NCI-H510A treated with DMSO at 0.1 percent for 48 hours (cell line): Measurements from ENCODE around the gene OMP.
"Not testable (repeated sequence)": the region's sequence is repeated elsewhere in the genome, so short reads cannot be mapped to it uniquely, and the experiment has no call there.

ENCODE experiments used
- DNase-seq: peaks from one replicate; lab custom pipeline; 2025; lab: John Stamatoyannopoulos, UW

Gene OMP, protein sequence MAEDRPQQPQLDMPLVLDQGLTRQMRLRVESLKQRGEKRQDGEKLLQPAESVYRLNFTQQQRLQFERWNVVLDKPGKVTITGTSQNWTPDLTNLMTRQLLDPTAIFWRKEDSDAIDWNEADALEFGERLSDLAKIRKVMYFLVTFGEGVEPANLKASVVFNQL

DNA sequence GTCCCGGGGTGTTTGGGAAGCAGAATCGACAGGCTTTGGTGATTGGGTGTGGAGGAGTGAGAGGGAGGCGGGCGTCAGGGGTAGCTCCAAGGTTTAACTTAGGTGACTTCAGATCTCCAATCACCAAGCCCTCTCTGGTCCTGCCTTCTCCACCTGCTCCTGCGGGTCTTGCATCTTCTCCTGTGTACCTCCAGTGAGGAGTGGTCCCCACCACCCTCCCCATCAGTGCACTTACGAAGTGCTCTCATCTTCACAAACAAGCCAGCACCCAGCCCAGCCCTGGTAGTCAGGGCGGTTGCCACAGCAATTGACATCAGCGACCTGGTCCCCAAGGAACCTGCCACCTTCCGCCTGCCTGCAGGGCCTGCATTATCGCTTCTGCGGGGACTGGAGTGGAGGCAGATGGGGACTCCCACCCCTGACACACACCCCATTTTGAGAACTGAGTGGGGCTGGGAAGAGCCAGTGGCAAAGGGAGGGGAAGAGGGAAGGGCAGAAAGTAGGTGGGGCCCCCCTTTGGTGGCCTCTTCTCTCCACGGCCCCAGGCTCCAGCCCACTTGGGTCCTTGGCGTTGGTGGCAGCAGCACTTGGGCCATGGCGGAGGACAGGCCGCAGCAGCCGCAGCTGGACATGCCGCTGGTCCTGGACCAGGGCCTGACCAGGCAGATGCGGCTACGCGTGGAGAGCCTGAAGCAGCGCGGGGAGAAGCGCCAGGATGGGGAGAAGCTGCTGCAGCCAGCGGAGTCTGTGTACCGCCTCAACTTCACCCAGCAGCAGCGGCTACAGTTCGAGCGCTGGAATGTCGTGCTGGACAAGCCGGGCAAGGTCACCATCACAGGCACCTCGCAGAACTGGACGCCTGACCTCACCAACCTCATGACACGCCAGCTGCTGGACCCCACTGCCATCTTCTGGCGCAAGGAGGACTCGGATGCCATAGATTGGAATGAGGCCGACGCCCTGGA lies at the start of gene OMP:
Gene OMP (plus strand): TSS at position 595 of the 965 bp plus-strand sequence. CDS start 0 bp downstream, at position 595.
- no peak for DNase-seq

DNA sequence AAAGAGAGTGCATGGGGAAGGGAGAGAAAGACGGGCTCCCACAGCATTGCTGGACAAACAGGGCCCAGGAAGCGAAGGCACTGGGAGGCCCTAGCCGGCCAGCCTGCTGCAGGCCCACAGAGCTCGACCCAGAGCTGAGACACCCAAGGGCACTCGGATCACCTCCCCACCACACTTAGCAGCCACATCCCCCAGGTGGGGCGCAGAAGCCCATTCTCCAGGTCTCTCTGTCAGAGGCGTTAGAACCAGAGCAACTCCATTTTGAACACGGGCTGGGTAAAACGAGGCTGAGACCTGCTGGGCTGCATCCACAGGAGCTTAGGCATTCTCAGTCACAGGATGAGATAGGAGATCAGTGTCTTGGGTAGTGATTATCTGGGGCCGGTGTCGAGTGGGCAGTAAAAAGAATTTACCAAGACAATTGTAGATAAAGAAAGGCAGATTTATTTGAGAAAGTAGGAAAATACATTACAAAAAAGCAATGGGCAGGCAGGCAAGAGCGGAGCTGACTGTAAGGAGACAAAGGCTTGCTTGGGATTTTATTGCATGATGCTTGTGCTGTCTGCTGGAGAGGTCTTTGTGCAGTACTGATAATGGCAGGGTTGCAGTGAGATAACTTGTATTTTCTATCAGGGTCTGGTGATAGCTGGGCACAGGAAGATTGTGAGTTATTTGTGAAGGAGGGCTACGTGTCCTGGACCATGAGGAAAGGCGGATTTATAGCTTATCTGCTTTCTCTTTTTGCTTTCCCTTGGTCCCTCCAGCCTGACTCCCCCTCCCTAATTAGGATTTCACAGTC lies 49.2 kb upstream of the OMP start:
- DNase-seq, result no peak

DNA sequence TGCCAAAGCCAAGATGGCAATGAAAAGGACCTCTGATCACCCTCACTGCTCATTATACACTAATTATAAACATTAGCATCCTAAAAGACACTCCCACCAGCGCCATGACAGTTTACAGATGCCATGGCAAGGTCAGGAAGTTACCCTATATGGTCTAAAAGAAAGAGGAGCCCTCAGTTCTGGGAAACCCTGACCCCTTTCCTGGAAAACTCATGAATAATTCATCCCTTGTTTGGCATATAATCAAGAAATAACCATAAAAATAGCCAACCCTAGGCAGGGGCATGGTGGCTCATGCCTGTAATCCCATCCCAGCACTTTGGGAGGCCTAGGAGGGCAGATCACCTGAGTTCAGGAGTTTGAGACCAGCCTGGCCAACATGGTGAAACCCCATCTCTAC lies 48.6 kb upstream of the OMP start:
- DNase-seq, result no peak

DNA sequence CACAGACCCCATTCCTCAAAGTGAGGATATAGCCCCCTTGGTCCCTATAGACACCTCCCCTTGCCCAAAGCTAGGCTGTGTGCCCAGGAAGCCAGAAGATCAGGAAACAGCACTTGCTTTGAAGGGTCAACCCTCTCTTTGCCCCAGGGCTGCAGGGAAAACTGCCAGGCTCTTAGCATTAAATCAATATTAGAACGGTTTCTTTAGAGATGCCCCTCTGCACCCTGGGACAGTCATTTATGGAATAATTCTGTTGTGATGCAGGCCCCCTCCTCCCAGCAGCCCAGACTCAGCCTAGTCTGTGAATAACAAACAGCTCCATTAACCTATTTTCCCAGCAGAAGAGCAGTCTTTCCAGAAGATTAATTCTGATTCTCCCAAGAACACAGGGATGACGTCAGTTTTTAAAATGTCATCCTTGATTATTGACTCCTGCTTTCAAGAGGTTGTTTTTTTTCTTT lies 47.5 kb upstream of the OMP start:
- DNase-seq, result no peak

DNA sequence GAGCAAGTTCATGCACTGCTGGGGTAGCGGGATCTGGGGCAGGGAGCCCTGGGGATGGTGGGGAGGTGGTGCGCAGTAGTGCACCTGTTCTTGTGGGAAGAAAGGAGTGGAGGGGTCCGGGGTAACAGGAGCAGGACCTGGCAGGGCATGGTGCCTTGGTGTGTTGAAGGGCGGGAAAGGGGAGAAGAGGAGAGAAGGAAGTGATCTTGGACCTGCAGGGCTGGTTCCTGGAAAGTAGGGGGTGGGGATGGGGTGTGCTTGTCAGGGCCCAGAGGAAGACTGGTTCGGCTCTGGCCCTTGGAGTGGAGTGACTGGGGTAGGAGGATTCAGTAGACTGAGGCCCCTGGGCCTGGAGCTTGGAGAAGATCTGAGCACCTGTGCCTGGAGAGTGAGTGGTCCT lies 46.7 kb upstream of the OMP start:
- no peak for DNase-seq

DNA sequence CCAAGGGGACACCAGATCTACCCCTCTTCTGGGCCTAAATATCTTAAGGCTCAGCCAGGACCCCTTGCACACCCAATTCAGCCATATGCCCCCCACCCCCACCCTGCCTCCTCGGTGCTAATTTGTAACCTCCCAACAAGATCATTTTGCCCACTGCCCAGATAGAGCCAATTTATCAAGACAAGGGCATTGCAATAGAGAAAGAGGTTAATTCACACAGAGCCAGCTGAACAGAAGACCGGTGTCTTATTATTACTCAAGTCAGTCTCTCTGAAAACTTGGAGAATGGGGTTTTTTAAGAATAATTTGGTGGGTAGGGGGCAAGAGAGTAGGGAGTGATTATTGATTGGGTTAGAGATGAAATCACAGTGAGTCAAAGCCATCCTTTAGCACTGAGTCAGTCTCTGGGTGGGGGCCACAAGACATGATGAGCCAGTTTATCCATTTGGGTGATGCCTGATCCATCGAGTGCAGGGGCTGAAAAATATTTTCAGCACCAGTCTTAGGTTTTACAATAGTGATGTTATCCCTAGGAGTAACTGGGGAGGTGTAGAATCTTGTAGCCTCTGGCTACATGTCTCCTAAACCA lies 45.7 kb upstream of the OMP start:
- no peak for DNase-seq

DNA sequence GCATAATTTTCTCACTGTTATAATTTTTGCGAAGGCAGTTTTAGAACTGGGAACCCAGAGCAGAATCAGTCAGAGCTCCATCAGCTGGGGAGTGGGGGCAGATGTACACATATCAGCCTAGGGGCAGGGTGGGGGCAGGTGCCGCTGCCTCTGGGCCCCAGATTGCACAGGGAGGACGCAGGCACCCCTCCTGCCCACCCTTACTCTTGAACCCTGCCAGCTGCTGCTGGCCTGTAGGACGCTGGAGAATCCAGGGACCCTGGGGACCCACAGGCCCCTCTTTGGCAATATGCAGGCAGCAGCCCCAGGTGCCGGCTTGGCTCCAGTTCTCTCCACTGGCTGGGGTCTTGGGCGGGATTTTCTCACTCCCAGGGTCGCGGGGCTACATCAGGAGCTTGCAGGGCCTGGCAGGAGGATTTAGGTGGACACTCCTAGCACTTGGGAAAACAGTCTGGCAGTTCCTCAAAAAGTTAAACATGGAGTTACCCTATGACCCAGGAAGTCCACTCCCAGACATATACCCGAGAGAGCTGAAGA lies 44.6 kb upstream of the OMP start:
- no peak for DNase-seq

DNA sequence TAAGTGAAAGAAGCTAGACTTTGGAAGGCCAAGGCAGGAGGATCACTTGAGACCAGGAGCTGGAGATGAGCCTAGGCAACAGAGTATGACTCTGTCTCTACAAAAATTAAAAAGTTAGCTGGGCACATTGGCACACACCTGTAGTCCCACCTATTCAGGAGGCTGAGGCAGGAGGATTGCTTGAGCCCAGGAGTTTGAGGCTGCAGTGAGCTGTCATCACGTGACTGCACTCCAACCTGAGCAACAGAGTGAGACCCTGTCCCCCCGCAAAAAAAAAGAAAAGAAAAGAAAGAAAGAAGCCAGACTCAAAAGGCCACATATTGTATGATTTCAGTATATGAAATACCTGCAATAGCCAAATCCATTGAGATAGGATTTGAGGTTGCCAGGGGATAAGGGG lies 43.7 kb upstream of the OMP start:
- no peak for DNase-seq

DNA sequence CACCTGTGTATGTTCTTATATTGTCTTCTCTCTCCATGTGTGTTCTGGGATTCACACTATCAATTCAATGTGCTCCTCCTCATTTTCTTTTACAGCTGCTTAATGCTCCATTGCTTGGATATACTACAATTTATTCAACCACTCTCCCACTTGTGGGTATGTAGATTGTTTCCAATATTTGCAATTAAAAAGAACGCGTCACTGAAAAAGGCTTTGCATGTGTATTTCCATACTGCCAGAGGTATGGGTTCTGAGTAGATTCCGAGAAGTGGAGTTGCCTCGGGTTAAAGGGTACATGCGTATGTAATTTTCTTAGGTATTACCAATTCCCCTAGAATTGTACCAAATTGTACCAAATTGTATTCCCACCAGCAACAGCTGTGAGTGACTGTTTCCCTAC lies 42.8 kb upstream of the OMP start:
- no peak for DNase-seq

DNA sequence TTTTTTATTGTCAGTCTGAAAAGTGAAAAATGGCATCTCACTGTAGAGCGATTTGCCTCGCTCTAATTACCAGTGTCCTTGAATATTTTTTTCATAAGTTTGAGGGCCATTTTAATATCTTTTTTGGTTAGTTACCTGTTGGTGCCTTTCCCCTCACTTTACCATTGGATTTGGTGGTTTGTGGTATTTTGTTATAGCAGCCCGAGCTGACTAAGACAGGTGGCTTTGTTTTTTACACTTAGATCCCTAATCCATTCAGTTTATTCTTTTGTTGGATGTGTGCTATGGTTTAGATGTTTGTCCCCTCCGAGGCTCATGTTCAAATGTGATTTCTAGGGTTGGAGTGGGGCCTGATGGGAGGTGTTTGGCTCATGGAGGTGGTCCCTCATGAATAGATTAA lies 42.4 kb upstream of the OMP start:
- DNase-seq, result no peak

DNA sequence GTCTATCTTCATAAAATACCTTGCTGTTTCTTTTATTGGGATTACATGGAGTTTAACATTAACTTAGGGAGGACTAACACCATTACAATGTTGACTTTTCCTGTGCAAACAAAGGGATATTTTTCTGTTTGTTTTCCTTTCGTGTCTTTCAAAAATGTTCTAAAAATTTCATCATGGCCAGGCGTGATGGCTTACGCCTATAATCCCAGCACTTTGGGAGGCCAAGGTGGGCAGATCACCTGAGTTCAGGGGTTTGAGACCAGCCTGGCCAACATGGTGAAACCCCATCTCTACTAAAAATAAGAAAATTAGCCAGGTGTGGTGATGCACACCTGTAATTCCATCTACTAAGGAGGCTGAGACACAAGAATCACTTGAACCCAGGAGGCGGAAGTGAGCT lies 41.4 kb upstream of the OMP start:
- DNase-seq, result not testable (repeated sequence)

DNA sequence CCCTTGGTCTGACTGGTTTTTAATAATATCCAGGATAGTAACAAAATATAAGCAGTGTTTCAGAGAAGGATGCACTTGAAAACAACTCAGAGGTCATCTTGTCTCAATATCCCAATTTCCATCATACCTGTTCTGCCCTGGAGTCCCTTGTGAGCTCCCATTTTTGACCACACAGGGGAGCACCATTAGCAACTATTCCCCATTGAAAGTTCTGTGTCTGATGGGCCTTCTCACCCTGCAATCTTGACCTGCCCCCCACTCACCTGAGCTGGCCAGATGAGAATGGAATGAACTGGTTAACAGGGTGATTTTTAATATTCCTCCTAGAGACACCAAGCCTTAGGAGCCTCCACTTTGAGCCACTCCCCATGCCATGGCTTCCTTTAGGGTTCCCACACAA lies 39.7 kb upstream of the OMP start:
- no peak for DNase-seq

DNA sequence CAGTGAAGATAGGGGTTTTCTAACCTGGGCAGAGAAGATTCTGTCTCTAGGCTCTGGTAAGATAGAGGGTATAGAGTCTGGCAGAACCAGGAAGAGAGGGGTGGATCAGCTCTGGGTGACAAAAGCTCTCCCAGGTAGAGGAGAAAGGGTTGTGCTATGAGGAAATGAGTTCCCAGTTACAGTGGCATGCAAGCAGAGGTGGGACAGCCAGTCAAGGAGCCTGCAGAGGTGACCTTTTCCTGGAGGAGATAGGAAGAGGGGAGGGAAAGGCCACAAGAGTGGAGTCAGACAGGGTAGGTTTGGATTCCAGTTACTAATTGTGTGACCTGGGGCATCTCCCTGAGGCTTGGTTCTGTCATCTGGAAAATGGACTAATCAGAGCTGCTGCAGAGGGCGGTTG lies 39.2 kb upstream of the OMP start:
- DNase-seq, result no peak

DNA sequence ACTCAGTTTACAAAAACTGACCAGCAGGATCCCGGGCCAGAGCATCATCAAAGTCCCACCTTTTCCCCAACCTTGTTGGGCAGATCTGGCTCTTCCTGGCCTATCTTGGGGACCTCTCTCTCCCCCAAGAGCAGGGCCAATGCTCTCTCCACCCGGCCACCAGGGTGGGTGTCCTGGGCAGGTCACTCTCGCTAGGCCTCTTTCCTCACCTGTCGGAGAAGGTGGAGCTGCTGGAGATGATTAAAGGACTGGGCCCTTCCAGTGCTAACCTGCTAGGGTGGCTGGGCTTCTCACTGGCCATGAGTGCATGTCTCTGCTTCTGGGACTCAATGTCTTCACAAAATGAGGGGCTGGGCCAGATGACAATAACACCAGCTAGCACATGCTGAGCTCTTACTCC lies 38.8 kb upstream of the OMP start:
- DNase-seq, result no peak

DNA sequence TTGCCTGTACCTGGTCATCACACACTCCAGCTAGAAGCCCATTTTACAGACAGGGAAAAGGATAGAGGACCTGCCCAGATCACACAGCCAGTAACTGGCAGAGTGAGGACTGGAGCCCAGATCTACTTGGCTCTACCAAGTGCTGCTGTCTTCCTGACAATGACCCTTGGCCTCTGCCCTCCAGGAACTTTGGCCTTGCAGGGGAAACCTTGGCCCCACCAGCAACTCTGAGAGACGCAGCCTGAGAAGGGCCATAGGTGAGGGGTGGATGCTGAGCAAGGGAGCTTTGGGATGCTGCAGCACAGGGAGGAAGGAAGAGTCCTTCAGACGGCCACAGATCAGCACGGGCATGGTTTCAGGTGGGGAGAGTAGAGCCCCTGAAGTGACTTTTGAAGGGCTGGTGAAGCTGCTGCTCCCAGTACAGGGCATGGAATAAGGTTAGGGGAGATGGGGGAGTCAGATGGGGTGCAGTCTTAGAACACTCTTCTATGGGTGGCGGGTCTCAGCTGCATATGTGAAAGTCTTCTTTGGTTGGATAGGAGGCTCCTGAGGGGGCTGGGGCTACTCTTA lies 37.9 kb upstream of the OMP start:
- DNase-seq, result no peak

DNA sequence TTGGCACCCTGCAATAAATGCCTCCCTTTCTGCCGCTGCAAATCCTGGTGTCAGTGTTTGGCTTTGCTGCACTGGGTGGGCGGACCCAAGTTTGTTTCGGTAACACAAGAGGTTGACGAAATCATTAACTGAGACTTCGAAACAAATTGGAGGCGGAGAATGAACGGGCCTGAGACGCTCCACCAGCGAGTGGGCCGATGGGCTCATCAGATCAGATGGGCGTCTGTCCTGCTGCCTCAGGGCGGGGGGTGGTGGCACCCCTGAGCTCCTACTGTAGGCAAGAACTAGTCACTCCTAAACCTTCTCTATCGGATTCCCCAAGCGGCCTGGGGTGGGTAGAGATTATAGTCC lies 36.8 kb upstream of the OMP start:
- DNase-seq, result peak; percentile 43

DNA sequence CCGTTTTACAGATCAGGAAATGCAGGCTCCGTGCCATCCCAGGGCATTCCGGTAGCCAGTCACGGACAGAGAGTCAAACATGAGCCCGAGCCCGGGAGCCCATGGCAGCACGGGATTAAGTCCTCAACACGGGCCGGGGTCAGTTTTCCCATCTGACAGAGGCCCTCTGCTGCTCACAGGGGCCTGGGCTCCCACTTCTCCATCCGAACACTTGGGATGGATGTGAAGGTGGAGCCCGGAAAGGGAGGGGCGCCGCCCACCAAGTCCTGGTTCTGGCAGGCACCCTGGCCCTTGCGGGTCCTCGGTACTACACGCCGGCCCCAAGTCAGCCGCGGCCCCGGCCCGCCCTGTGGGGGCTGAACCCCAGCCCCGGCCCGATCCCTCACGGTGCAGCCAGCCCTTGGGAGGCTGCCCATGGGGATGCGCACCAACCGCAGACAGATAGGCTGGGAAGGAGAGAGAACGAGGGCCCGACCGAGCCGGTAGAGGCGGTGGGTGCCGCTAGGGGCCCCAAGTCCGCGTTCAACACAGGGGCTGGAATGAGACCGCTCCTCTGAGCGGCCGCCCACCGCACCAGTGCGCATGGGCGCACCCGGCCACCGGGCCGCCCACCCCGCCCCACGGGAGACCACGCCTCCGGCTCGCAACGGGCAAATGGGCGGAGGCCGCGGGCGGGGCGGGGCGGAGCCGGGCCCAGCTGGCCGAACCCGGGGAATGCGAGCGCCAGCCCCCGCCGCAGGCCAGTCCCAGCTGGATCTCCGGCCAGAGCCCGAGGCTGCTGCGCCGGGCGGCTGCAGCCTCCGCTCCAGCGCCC lies 36.2 kb upstream of the OMP start, which contains the start of gene CAPN5:
Gene CAPN5 (plus strand): TSS at position 743 of the 814 bp plus-strand sequence. CDS start 17,916 bp downstream, outside the sequence.
- peak; percentile 81 for DNase-seq

DNA sequence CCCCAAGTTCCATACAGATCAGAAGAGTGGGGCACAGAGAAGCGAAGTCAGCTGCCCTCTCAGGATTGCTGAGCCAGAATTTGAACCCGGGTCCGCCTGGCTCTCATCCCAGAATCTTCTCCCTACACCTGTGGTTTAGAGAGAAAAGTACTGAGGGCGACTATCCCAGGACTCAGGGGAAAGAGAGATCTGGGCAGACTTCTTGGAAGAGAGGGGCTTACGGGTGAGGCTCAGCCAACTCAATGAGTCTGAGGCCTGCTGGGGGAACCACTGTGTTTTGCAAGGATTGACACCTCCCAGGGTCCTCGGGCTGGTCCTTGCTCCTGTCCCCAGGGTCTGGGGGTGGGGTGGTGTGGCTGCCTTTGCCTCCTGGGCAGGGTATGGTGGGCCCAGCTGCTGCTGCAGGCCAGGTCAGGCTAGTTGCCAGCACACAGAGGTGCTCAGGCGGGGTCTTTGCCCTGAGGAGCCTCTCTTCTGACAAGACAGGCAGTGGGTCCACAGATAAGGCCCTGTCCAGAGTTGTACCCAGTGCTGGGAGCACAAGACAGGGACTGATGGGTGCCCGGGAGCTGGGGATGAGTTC lies 34.7 kb upstream of the OMP start:
- no peak for DNase-seq

DNA sequence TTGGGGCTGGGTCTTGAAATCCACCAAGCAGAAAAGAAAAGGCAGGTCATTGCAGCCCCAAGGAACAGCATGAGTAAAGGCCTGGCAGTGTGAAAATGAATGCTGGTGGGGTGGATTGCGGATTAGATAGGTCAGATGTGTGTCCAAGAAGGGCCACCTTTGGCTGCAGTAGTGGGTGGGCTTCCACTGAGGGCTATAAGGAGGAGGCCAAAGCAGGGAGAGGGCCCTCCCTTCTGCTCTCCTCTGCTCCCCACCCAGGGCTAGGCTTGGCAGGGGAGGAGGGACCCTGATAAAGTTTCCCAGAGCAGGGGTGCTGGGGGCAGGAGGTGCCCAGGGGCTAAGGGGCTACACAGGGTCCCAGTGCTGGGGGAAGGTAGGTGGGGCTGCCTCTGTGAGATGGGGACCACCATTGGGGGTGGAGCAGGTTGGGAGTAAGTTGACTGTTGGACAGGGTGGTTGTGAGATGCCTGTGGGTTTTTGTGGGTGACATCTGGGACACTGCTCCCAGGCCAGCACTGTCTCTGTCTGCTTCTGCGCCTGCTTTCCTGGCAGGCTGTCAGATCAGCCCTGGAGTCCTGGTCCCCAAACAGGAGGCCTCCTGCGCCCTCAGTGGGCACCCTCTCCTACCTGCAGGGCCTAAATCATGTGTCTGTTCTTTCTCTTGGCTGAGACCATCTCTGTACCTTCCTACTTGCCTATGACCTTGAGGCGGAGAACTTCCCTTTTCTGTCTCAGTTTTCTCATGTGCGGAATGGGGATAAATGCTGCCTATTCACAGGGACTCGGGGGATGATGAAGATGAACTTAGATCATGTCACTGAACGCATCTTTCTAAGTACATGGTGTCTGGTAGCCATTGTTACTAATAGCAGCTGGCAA lies 33.9 kb upstream of the OMP start:
- DNase-seq, result no peak
